DMS79 treated with DMSO at 0.1 percent for 48 hours (cell line): ENCODE results near the gene RFC2.

ENCODE experiments used
- DNase-seq: peaks from one replicate; lab custom pipeline; 2025; lab: John Stamatoyannopoulos, UW

RFC2 gene

DNA sequence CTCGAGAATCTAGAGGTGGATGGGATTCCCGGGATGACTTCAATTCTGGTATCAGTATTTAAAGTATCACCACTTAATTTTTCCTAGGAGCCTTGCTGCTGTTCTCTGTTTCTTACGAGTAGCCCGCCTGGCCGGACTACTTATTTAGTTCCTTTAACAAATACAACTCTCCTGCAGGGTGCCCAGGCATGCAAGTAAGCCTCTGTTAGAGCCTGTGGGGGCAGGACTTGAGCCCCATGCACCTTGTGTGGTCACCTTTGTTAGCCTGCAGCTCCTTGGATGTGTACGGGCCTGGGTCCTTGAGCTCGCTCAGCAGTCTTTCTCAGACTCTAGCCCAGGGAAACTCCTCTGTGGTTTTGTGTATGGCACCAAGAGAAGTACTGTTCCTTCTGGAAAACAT, 63.9 kb downstream of the RFC2 start:
- no peak for DNase-seq

DNA sequence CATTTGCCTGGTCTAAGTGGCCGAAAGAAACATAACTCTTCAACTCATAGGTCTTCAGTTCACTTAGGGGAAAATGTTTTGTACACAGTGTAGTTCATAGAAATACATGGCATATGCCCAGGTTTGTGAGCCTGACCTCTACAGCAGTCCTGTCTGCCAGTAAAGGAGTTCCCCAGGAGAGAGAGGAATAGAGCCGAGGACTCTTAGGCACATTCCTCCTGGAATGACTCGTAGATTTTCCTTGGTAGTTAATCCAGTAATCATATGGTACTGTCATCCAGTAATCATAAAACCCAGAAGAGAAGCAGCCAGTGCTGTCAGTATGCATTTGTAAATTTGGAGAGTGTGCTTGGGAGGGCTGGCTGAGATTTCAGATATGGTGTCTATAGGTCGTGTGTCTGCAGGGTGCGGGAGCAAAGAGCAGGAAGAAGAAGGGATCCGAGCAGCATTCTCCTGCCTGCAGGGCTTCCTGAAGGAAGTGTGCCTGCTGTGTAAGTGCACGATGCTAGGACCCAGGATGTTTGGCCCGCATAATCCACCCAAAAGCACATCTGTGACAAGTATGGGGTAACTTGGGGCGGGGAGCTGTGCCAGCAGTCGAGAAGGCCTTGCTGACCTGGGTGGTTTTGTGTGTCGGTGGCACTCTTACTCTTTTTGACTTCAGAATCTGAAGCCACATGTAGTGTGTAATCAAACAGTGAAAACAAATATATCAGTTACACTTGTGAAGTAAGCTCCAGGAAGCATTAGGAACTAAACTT, 66.1 kb downstream of the RFC2 start:
- DNase-seq: no peak

DNA sequence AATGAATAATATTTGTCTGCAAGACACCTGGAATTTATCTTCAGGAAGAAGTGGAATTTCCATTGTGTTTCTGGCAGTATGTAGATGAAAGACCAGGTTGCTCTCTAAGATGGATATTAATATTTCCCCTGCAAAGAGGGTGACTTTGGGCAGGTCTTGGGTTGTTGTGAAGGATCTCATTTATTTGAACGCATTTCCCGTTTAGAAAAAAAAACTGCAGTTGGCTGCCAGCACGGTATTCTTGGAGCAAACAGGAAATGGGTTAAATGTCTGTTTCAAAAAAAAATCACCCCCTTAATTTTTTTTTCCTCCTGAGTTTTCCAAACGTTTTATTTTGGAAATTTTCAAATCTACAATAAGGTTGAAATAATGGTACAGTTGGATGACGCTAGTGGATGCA, 68.6 kb downstream of the RFC2 start:
- DNase-seq: no peak

DNA sequence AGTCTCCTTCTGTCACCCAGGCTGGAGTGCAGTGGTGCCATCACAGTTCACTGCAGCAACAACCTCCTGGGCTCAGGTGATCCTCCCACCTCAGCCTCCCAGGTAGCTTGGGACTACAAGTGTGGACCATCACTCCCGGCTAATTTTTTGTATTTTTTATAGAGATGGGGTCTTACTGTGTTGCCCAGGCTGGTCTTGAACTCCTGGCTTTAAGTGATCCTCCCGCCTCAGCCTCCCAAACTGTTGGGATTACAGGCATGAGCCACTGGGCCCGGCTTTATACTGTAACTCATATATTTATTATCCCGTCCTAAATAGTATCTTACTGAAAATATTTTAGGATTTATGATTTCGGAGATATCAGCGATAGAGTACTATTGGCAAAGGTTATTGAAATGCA, 69.2 kb downstream of the RFC2 start:
- DNase-seq: no peak

DNA sequence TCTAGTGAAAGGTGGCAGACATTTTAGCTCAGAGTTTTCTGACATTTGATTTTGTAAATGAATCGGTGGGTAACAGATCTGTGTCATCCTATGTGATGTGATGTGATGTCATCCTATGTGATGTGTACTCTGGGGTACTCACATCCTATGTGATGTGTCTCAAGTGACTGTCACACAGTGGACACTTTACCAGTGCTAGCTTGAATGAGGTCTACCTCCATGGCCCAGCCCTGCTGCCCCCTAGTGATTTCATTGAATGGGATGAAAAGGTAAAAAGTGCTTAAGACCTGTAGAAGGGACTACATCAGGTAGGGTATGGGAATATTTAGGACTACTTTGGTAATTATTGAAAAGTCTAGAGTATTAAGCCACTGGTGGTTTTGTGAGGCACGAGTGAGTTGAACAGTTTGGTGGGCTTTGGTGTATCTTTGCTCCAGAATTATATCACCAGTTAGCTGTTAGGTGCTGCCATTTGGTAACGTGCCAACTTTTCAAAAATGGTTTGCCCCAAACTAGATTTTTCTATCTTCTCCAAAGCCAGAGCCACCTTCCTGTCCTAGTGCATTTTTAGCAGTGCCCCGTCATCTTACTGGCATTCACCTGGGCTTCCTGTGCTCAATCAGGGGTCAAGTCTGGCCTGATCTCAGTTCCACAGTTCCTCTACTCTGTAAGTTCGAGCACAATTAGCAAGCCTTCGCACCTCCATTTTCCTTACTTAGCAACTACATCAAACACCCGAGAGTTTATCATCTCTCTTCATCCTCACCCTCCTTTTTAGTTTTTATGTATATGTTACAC, 70.3 kb downstream of the RFC2 start:
- no peak for DNase-seq

DNA sequence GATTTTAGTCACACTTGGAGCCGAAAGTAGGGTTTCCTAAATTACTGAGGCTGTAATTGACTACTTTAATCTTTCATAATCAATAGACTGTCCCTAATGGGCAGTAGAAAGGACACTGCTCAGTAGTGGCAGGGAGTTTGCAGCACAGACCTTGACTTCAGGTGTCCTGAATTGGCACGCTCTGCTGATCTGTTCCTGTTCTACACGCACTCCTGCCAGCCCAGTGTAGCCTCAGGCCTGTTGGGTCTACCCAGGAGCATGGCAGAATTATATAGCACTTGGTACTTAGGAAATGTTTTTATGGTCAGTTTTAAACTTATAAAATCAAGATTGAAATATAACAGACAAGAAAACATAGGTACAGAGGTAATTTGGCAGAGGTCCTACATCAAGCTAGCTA, 71.1 kb downstream of the RFC2 start:
- DNase-seq: no peak

DNA sequence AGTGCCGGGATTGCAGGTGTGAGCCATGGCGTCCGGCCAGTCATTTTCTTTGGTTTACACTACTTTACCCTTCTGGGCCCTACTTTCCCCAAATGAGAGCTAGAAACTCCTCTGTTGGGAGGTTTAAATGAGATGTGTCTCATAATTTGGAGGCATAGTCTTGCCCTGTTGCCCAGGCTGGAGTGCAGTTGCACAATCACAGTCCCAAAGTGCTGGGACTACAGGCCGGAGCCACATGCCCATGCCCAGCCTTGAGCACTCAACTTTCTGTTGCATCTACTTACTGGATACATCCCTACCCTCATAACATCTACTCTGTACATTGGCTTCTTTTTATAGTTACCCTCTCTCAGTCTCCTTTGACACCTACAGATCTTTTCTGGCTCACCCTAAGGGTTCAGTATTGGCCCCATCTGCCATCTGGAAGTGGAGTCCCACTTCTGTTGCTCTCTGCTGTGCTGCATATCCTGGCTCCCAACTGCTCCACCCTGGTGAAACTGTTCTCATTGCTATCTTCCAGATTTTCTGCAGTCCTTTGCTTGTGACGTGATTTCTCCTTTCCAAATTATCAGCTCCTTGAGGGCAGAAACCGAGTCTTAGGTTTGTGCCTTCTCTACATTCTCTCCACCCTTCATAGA, 71.6 kb downstream of the RFC2 start:
- DNase-seq: no peak

DNA sequence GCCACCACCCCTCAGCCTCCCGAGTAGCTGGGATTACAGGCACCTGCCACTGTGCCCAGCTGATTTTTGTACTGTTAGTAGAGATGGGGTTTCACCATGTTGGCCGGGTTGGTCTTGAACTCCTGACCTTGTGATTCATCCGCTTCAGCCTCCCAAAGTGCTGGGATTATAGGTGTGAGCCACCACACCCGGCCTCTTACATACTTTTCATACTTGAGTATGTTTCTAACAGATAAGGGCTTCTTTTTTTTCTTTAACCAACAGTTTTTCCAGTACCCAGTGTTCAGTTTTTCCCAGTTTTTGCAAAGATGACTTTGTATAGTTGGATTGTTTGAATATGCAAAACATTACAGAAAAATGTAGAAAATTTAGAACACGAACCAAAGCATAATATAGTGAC, 72.4 kb downstream of the RFC2 start:
- no peak for DNase-seq
